Karpas-422 (cell line): ENCODE data around the gene CACNA1C. TPM values are rescaled to one million over a fixed set of nuclear protein-coding genes. Genes with fewer than 3 reads are reported as not detected.

ENCODE experiments used
- DNase-seq: peaks from one replicate; pipeline ENCODE4 v3.0.0-alpha.2; 2015
- H2AFZ ChIP-seq: fragments of 200-600 bp; sonication (generic); 2 replicates; pipeline ENCODE4 v1.6.1; 2014; ENCODE audit warnings: antibody characterized with exemption, low read length, mixed read lengths
- H3K27ac ChIP-seq: fragments of 200-600 bp; sonication (generic); 2 replicates; pipeline ENCODE4 v1.5.1; 2014; ENCODE audit warnings: mild to moderate bottlenecking, low read length, moderate library complexity
- H3K27me3 ChIP-seq: fragments of 200-600 bp; sonication (generic); 2 replicates; pipeline ENCODE4 v1.6.1; 2014; ENCODE audit warnings: low read length, mixed read lengths
- H3K36me3 ChIP-seq: fragments of 200-600 bp; sonication (generic); 2 replicates; pipeline ENCODE4 v1.6.1; 2014; ENCODE audit warnings: low read length, mixed read lengths; ENCODE audit not compliant: insufficient read depth
- H3K4me1 ChIP-seq: fragments of 200-600 bp; sonication (generic); 2 replicates; pipeline ENCODE4 v1.6.1; 2014; ENCODE audit warnings: mild to moderate bottlenecking, low read length, mixed read lengths
- H3K4me2 ChIP-seq: fragments of 200-600 bp; sonication (generic); 2 replicates; pipeline ENCODE4 v1.6.1; 2014; ENCODE audit warnings: low read length, low read depth, mild to moderate bottlenecking; ENCODE audit not compliant: poor library complexity, severe bottlenecking
- H3K4me3 ChIP-seq: fragments of 200-600 bp; sonication (generic); 2 replicates; pipeline ENCODE4 v1.5.1; 2014; ENCODE audit warnings: mild to moderate bottlenecking, antibody characterized with exemption, low read length, mixed read lengths
- H3K79me2 ChIP-seq: fragments of 200-600 bp; sonication (generic); 2 replicates; pipeline ENCODE4 v1.6.1; 2014; ENCODE audit warnings: mild to moderate bottlenecking, low read length, mixed read lengths
- H3K9ac ChIP-seq: fragments of 200-600 bp; sonication (generic); 2 replicates; pipeline ENCODE4 v1.6.0; 2014; ENCODE audit warnings: low read length
- H3K9me2 ChIP-seq: fragments of 200-600 bp; sonication (generic), shearing (Covaris generic); replicated peaks from 2 replicates; pipeline ENCODE4 v1.6.0; 2014; ENCODE audit warnings: mild to moderate bottlenecking, low read length, moderate library complexity; ENCODE audit not compliant: insufficient read depth
- H3K9me3 ChIP-seq: fragments of 300-700, 200-600 bp; sonication (generic); 2 replicates; pipeline ENCODE4 v1.6.1; 2014; ENCODE audit warnings: low read length, mixed read lengths
- H4K20me1 ChIP-seq: fragments of 200-600 bp; sonication (generic); 2 replicates; pipeline ENCODE4 v1.6.1; 2014; ENCODE audit warnings: mild to moderate bottlenecking, antibody characterized with exemption, low read length, low read depth; ENCODE audit not compliant: insufficient read depth
- total RNA-seq: library from RNA; depleted of rRNA; stranded (reverse); fragments of >200 nt; shearing (Covaris generic); gene quantifications from 2 replicates; pipeline ENCODE4 v1.2.3, GENCODE V29; 2014; ENCODE audit warnings: low replicate concordance

CACNA1C gene
- total RNA-seq, 1 experiment from 2014 or later, result 0.11 TPM

GRCh38 chr12:2396448-2396871, 343.7 kb downstream of the CACNA1C start:
- Histone ChIP-seq H3K4me1 (no peaks in the 10 kb centered on the region), H3K4me3 (no peak overlapping the region), H3K36me3 (no peaks in the 10 kb centered on the region), H3K27ac (no peak overlapping the region), H3K9ac (no peak overlapping the region), H3K4me2 (no peak overlapping the region), H3K9me3 (no peaks in the 10 kb centered on the region), H2AFZ (no peak overlapping the region), H3K79me2 (no peaks in the 10 kb centered on the region), H3K27me3 (no peaks in the 10 kb centered on the region), H4K20me1 (0 out of 2 replicates have a peak, but pooled peaks cover 2% of the 10 kb centered on the region), H3K9me2 (no peaks in the 10 kb centered on the region)
- DNase-seq, result no peak

GRCh38 chr12:2397356-2398045, 344.7 kb downstream of the CACNA1C start:
- Histone ChIP-seq H3K9me2 (no peaks in the 10 kb centered on the region), H3K9ac (no peak overlapping the region), H3K9me3 (no peaks in the 10 kb centered on the region), H3K27ac (no peak overlapping the region), H3K27me3 (no peaks in the 10 kb centered on the region), H3K4me1 (no peaks in the 10 kb centered on the region), H3K4me3 (no peak overlapping the region), H3K4me2 (no peak overlapping the region), H3K79me2 (no peaks in the 10 kb centered on the region), H3K36me3 (no peaks in the 10 kb centered on the region), H4K20me1 (0 out of 2 replicates have a peak, but pooled peaks cover 2% of the 10 kb centered on the region), H2AFZ (no peak overlapping the region)
- DNase-seq, result no peak

- DNase-seq, result no peak
- Histone ChIP-seq H3K27me3 (no peaks in the 10 kb centered on the region), H3K4me3 (no peak overlapping the region), H3K4me1 (no peaks in the 10 kb centered on the region), H3K9ac (no peak overlapping the region), H2AFZ (no peak overlapping the region), H3K79me2 (no peaks in the 10 kb centered on the region), H3K9me3 (no peaks in the 10 kb centered on the region), H3K9me2 (no peaks in the 10 kb centered on the region), H3K36me3 (no peaks in the 10 kb centered on the region), H3K27ac (no peak overlapping the region), H4K20me1 (no peaks in the 10 kb centered on the region), H3K4me2 (no peak overlapping the region)
Measured at GRCh38 chr12:2401040-2401439, 348.3 kb downstream of the CACNA1C start.

GRCh38 chr12:2402073-2402579, 349.3 kb downstream of the CACNA1C start:
- H2AFZ ChIP-seq, result no peak overlapping the region
- H3K9me2 ChIP-seq, result no peaks in the 10 kb centered on the region
- H3K9me3 ChIP-seq, result no peaks in the 10 kb centered on the region
- DNase-seq, result no peak
- no peak overlapping the region for H3K27ac ChIP-seq
- H3K79me2 ChIP-seq, result no peaks in the 10 kb centered on the region
- no peak overlapping the region for H3K4me2 ChIP-seq
- no peaks in the 10 kb centered on the region for H4K20me1 ChIP-seq
- no peaks in the 10 kb centered on the region for H3K4me1 ChIP-seq
- H3K9ac ChIP-seq, result no peak overlapping the region
- no peaks in the 10 kb centered on the region for H3K36me3 ChIP-seq
- H3K4me3 ChIP-seq, result no peak overlapping the region
- H3K27me3 ChIP-seq, result no peaks in the 10 kb centered on the region

- DNase-seq, result no peak
- H3K36me3 ChIP-seq, result no peaks in the 10 kb centered on the region
- no peaks in the 10 kb centered on the region for H3K79me2 ChIP-seq
- no peak overlapping the region for H3K4me2 ChIP-seq
- H3K9me3 ChIP-seq, result no peaks in the 10 kb centered on the region
- H2AFZ ChIP-seq, result no peak overlapping the region
- no peaks in the 10 kb centered on the region for H4K20me1 ChIP-seq
- no peak overlapping the region for H3K4me3 ChIP-seq
- H3K4me1 ChIP-seq, result no peaks in the 10 kb centered on the region
- no peaks in the 10 kb centered on the region for H3K9me2 ChIP-seq
- H3K9ac ChIP-seq, result no peak overlapping the region
- H3K27ac ChIP-seq, result no peak overlapping the region
- no peaks in the 10 kb centered on the region for H3K27me3 ChIP-seq
Measured at GRCh38 chr12:2403221-2403976, 350.6 kb downstream of the CACNA1C start.

GRCh38 chr12:2405039-2405438, 352.3 kb downstream of the CACNA1C start:
- Histone ChIP-seq H3K9me2 (no peaks in the 10 kb centered on the region), H3K79me2 (no peaks in the 10 kb centered on the region), H4K20me1 (no peaks in the 10 kb centered on the region), H3K27me3 (no peaks in the 10 kb centered on the region), H3K4me3 (no peak overlapping the region), H3K4me1 (no peaks in the 10 kb centered on the region), H2AFZ (no peak overlapping the region), H3K36me3 (no peaks in the 10 kb centered on the region), H3K4me2 (no peak overlapping the region), H3K9me3 (no peaks in the 10 kb centered on the region), H3K9ac (no peak overlapping the region), H3K27ac (no peak overlapping the region)
- no peak for DNase-seq

- no peak overlapping the region for H3K27ac ChIP-seq
- H3K79me2 ChIP-seq, result no peaks in the 10 kb centered on the region
- no peaks in the 10 kb centered on the region for H3K4me1 ChIP-seq
- no peaks in the 10 kb centered on the region for H4K20me1 ChIP-seq
- no peak overlapping the region for H3K4me2 ChIP-seq
- H2AFZ ChIP-seq, result no peak overlapping the region
- H3K9me3 ChIP-seq, result no peaks in the 10 kb centered on the region
- no peaks in the 10 kb centered on the region for H3K9me2 ChIP-seq
- H3K36me3 ChIP-seq, result no peaks in the 10 kb centered on the region
- H3K4me3 ChIP-seq, result no peak overlapping the region
- H3K27me3 ChIP-seq, result no peaks in the 10 kb centered on the region
- DNase-seq, result no peak
- H3K9ac ChIP-seq, result no peak overlapping the region
Measured at GRCh38 chr12:2406903-2407302, 354.1 kb downstream of the CACNA1C start.

GRCh38 chr12:2408262-2408661, 355.5 kb downstream of the CACNA1C start:
- DNase-seq, result no peak
- H3K79me2 ChIP-seq, result no peaks in the 10 kb centered on the region
- no peaks in the 10 kb centered on the region for H4K20me1 ChIP-seq
- no peak overlapping the region for H3K27ac ChIP-seq
- no peaks in the 10 kb centered on the region for H3K27me3 ChIP-seq
- no peaks in the 10 kb centered on the region for H3K4me1 ChIP-seq
- H3K4me2 ChIP-seq, result no peak overlapping the region
- no peak overlapping the region for H3K4me3 ChIP-seq
- H2AFZ ChIP-seq, result no peak overlapping the region
- no peaks in the 10 kb centered on the region for H3K36me3 ChIP-seq
- no peaks in the 10 kb centered on the region for H3K9me2 ChIP-seq
- no peaks in the 10 kb centered on the region for H3K9me3 ChIP-seq
- H3K9ac ChIP-seq, result no peak overlapping the region
